ENCODE measurements around the gene SCD. TPM values are rescaled to one million over a fixed set of nuclear protein-coding genes. Genes with fewer than 3 reads are reported as not detected.
A peak's percentile ranks its signal among the peaks of the same experiment; 100 is the strongest.

SCD gene
- total RNA-seq, 6 donors from 2014 or later, result 108 to 464 (median 251) TPM

DNA sequence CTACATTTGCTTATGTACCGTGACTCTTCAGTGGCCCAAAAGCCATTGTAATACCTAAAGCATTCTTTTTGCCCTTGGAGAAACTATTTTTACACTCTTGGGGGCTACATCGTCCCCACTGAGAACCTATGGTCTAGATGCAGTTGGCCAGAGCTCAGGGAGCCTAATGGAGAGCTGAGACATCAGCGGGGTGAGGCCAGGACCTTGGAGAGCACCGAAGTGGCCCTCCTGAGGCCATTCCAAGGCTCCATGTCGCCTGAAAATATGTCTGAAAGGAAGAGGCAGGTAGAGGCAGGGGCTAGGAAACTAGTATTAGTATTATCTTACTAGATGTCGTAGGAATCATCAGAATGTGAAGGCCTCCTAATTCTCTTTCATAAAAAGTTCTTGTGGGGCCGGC lies 21.9 kb upstream of the SCD start:
- DNase-seq (no peak), ATAC-seq (ENCODE audit: low FRiP score in 2 of 2) (no peak)
- Histone ChIP-seq H3K27me3 (no peaks in the 10 kb centered on the region), H3K9me3 (no peaks in the 10 kb centered on the region), H3K4me3 (no peak overlapping the region), H3K36me3 (no peaks in the 10 kb centered on the region), H3K4me1 (peaks cover 0 to 9% (median 4%) of the 10 kb centered on the region in 4 donors), H3K27ac (no peak overlapping the region)
- WGBS, 2 donors, result 54 to 63% methylated on average over 7 of the region's 7 CpGs
- no peak for TF ChIP-seq EP300 (IDR thresholded peaks at IDR 0.05)
- TF ChIP-seq POLR2AphosphoS5 (IDR thresholded peaks at IDR 0.05), result no peak
- TF ChIP-seq POLR2A (IDR thresholded peaks at IDR 0.05), result no peak
- TF ChIP-seq, protein P1, sequence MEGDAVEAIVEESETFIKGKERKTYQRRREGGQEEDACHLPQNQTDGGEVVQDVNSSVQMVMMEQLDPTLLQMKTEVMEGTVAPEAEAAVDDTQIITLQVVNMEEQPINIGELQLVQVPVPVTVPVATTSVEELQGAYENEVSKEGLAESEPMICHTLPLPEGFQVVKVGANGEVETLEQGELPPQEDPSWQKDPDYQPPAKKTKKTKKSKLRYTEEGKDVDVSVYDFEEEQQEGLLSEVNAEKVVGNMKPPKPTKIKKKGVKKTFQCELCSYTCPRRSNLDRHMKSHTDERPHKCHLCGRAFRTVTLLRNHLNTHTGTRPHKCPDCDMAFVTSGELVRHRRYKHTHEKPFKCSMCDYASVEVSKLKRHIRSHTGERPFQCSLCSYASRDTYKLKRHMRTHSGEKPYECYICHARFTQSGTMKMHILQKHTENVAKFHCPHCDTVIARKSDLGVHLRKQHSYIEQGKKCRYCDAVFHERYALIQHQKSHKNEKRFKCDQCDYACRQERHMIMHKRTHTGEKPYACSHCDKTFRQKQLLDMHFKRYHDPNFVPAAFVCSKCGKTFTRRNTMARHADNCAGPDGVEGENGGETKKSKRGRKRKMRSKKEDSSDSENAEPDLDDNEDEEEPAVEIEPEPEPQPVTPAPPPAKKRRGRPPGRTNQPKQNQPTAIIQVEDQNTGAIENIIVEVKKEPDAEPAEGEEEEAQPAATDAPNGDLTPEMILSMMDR (IDR thresholded peaks at IDR 0.05), result no peak

DNA sequence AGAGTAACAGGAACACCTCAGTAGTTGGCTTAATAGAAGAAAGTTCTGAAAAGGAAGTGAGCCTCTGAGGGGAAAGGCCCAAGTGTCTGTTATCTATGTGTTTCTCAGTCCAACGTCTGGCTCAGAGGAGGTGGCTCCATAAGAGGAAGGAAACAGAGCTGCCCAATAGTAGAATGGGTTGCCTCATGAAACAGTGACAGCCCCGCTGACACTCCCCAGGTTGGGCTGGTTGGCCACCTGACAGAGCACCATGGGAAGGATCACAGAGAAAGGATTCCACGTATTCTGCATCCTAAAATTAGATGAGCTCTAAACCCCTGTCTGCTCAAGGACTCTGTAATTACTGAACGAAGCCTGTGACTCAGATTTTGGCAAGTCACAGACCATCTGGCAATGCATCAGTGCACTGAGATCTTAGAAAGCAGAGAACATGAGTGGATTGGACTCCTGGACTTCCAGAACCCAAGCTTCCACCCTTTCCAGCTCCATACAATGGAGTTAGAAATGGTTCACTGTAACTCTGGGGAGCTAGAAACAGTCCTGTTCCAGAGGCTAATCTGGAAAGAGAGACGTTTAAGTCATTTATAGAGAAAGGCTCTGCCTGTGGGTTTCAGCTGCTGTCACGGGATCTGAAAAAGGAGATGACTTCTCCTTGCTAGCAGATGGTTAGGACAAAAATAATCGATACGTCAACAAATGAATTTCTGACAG lies 19.9 kb upstream of the SCD start:
- H3K36me3 ChIP-seq, result no peaks in the 10 kb centered on the region
- H3K27ac ChIP-seq, result no peak overlapping the region
- WGBS, 2 donors, result 56 to 61% methylated on average over 8 of the region's 8 CpGs
- no peak for TF ChIP-seq POLR2A (IDR thresholded peaks at IDR 0.05)
- TF ChIP-seq EP300 (IDR thresholded peaks at IDR 0.05), result no peak
- peak; percentile 66 to 77 for ATAC-seq (ENCODE audit: low FRiP score in 2 of 2)
- H3K27me3 ChIP-seq, result no peaks in the 10 kb centered on the region
- H3K4me1 ChIP-seq, result peaks cover 0 to 9% (median 4%) of the 10 kb centered on the region in 4 donors
- peak in 1 of 2 donors; percentile 62 for DNase-seq
- H3K9me3 ChIP-seq, result no peaks in the 10 kb centered on the region
- H3K4me3 ChIP-seq, result no peak overlapping the region

DNA sequence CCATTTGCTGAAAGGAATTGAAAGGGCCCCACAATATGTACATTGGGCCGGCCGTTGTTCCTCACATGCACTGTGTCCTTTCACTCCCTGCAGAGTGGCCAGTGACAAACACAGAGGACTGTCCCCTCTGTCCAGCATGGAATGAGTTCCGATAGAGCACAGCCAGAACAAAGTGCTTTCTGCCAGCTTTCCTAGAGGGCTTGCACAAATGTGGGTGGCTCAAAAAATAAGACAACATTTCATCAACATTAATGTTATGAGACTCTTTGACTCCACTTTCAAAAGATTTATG lies 19.4 kb upstream of the SCD start:
- TF ChIP-seq POLR2AphosphoS5 (IDR thresholded peaks at IDR 0.05) (no peak), POLR2A (IDR thresholded peaks at IDR 0.05) (no peak), EP300 (IDR thresholded peaks at IDR 0.05) (no peak)
- TF ChIP-seq, protein P1 (IDR thresholded peaks at IDR 0.05), result no peak
- Histone ChIP-seq H3K27ac (no peak overlapping the region), H3K4me1 (peaks cover 0 to 9% (median 4%) of the 10 kb centered on the region in 4 donors), H3K4me3 (no peak overlapping the region), H3K36me3 (no peaks in the 10 kb centered on the region), H3K9me3 (no peaks in the 10 kb centered on the region), H3K27me3 (no peaks in the 10 kb centered on the region)
- ATAC-seq (ENCODE audit: low FRiP score in 2 of 2), result no peak
- WGBS, 2 donors, result 72 to 76% methylated on average over 3 of the region's 3 CpGs
- DNase-seq, result no peak

DNA sequence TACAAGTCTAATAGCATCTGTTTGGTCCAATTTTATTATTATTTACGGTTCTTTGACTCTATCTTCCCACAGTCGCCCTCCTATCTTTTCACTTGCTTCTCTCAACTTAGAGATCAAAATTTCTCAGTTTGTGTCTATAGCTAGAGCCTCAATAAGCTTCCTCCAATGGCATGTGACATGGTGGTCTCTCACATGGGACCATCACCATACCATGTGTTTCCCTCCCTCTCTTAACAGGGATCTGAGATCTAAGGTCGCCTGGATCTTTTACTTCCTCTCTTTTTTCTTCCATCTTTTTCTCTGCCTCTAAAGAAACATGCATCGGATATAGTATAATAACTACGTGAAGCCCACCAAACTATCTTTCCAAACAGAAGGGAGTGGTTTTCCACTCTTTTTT lies 18.8 kb upstream of the SCD start:
- no peak for ATAC-seq (ENCODE audit: low FRiP score in 2 of 2)
- Histone ChIP-seq H3K27ac (no peak overlapping the region), H3K4me1 (peaks cover 0 to 9% (median 4%) of the 10 kb centered on the region in 4 donors), H3K4me3 (no peak overlapping the region), H3K27me3 (no peaks in the 10 kb centered on the region), H3K36me3 (no peaks in the 10 kb centered on the region), H3K9me3 (no peaks in the 10 kb centered on the region)
- no peak for DNase-seq
- TF ChIP-seq POLR2A (IDR thresholded peaks at IDR 0.05), result no peak
- TF ChIP-seq, protein P1 (IDR thresholded peaks at IDR 0.05), result no peak
- no peak for TF ChIP-seq POLR2AphosphoS5 (IDR thresholded peaks at IDR 0.05)
- TF ChIP-seq EP300 (IDR thresholded peaks at IDR 0.05), result no peak
- 73 to 81% methylated on average over 5 of the region's 5 CpGs for WGBS, 2 donors

DNA sequence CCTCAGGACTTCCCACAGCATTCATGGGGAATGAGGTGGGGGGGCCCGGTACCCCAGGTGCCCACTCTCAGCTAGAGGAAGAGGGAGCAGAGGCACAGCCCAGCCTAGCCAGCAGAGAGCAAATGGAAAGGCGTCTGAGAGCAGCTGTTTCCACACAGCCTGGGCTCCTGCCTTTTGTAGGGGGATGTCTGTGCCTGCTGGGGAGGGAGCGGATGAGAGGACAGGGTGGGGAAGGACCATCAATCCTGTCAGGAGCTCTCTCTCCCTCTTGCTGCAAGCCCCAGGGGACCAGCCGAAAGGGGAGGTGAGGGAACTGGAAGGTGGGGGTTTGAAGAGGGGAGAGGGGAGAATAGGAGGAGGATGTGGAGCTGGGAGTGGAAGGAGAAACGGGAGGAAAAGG lies 17.0 kb upstream of the SCD start, which contains the start of gene PKD2L1:
PKD2L1 (minus strand) TSS at position 150 of the 400 bp plus-strand sequence; CDS start at position 25, 125 bp downstream.
- Histone ChIP-seq H3K27ac (no peak within 1 kb of the TSS), H3K4me3 (no peak within 1 kb of the TSS), H3K36me3 (no peaks in the 10 kb centered on the region), H3K4me1 (peaks cover 0 to 16% (median 4%) of the 10 kb centered on the region in 4 donors), H3K9me3 (no peaks in the 10 kb centered on the region), H3K27me3 (no peaks in the 10 kb centered on the region)
- 67 to 87% methylated on average over 4 to 5 of the region's 5 CpGs for WGBS, 2 donors
- ATAC-seq (ENCODE audit: low FRiP score in 2 of 2) (no peak), DNase-seq (no peak)
- TF ChIP-seq EP300 (IDR thresholded peaks at IDR 0.05) (no peak), POLR2AphosphoS5 (IDR thresholded peaks at IDR 0.05) (no peak), POLR2A (IDR thresholded peaks at IDR 0.05) (no peak)
- TF ChIP-seq, protein P1 (IDR thresholded peaks at IDR 0.05), result no peak

All from upper lobe of left lung (tissue), 6 donors.